Liver (tissue), 9 donors: ENCODE data around the gene POPDC3. TPM values are rescaled to one million over a fixed set of nuclear protein-coding genes. Genes with fewer than 3 reads are reported as not detected.

Experiments
- DNase-seq: peaks from one replicate; pipeline ENCODE4 v3.0.0-alpha.2; 2017; ENCODE audit warnings: low spot score
- H3K27ac ChIP-seq, 2 donors: one replicate each; pipeline ENCODE4 v1.7.0; 2013; ENCODE audit warnings: inconsistent platforms in 2 of 2, low read length in 2 of 2, control low read depth in 1 of 2, low read depth in 1 of 2, mild to moderate bottlenecking in 1 of 2
- H3K27me3 ChIP-seq, 4 donors: one replicate each; pipeline versions ENCODE4 v1.6.1 to v1.7.0; 2013; ENCODE audit warnings: low read length in 3 of 4, inconsistent platforms in 1 of 4, mild to moderate bottlenecking in 1 of 4, moderate library complexity in 1 of 4; ENCODE audit not compliant: control insufficient read depth in 4 of 4, insufficient read depth in 4 of 4
- H3K36me3 ChIP-seq, 4 donors: one replicate each; pipeline versions ENCODE4 v1.6.1 to v1.7.0; 2013; ENCODE audit warnings: low read length in 3 of 4, mild to moderate bottlenecking in 3 of 4, low read depth in 1 of 4, moderate library complexity in 1 of 4; ENCODE audit not compliant: control insufficient read depth in 4 of 4, insufficient read depth in 3 of 4
- H3K4me1 ChIP-seq, 4 donors: one replicate each; pipeline versions ENCODE4 v1.6.1 to v1.7.0; 2013; ENCODE audit warnings: low read length in 3 of 4, mild to moderate bottlenecking in 3 of 4, moderate library complexity in 1 of 4; ENCODE audit not compliant: control insufficient read depth in 4 of 4, insufficient read depth in 4 of 4
- H3K4me3 ChIP-seq, 3 donors: one replicate each; pipeline versions ENCODE4 v1.6.1 to v1.7.0; 2013; ENCODE audit warnings: low read length in 3 of 3, control low read depth in 1 of 3, low read depth in 1 of 3, mild to moderate bottlenecking in 1 of 3
- H3K9ac ChIP-seq, 2 donors: one replicate each; pipeline ENCODE4 v1.7.0; 2013; ENCODE audit warnings: low read length in 2 of 2, mild to moderate bottlenecking in 2 of 2, moderate library complexity in 2 of 2, control low read depth in 1 of 2, low read depth in 1 of 2
- H3K9me3 ChIP-seq, 4 donors: one replicate each; pipeline versions ENCODE4 v1.6.1 to v1.7.0; 2013; ENCODE audit warnings: low read length in 3 of 4; ENCODE audit not compliant: control insufficient read depth in 4 of 4
- CTCF ChIP-seq: fragments of 150-350 bp; IDR thresholded peaks from 2 replicates; pipeline ENCODE4 v1.5.1; 2017; ENCODE audit warnings: improper control_type of control experiment, low read depth, low read length; ENCODE audit not compliant: missing input control
- GABPA ChIP-seq, 2 donors: IDR thresholded peaks in 1 of 2; conservative IDR thresholded peaks in 1 of 2; 2 replicates each; pipeline ENCODE4 v1.6.1; 2016; ENCODE audit warnings: antibody characterized with exemption in 2 of 2, mild to moderate bottlenecking in 1 of 2, moderate library complexity in 1 of 2
- HNF4A ChIP-seq, 2 donors: conservative IDR thresholded peaks; 2 replicates each; pipeline ENCODE4 v1.6.1; 2016; ENCODE audit warnings: antibody characterized with exemption in 2 of 2, mild to moderate bottlenecking in 2 of 2
- JUND ChIP-seq, 2 donors: IDR thresholded peaks; 2 replicates each; pipeline ENCODE4 v1.6.1; 2016; ENCODE audit warnings: antibody characterized with exemption in 2 of 2
- NR2F2 ChIP-seq: IDR thresholded peaks from 2 replicates; pipeline ENCODE4 v1.6.1; 2016; ENCODE audit warnings: antibody characterized with exemption
- REST ChIP-seq: IDR thresholded peaks from 2 replicates; pipeline ENCODE4 v1.6.1; 2016; ENCODE audit warnings: antibody characterized with exemption, mild to moderate bottlenecking
- RXRA ChIP-seq, 2 donors: IDR thresholded peaks; 2 replicates each; pipeline ENCODE4 v1.6.1; 2017 to 2018; ENCODE audit warnings: antibody characterized with exemption in 2 of 2, mild to moderate bottlenecking in 1 of 2
- SP1 ChIP-seq: IDR thresholded peaks from 2 replicates; pipeline ENCODE4 v1.6.1; 2018; ENCODE audit warnings: antibody characterized with exemption, mild to moderate bottlenecking
- TAF1 ChIP-seq: conservative IDR thresholded peaks from 2 replicates; pipeline ENCODE4 v1.6.1; 2016; ENCODE audit warnings: antibody characterized with exemption, mild to moderate bottlenecking
- ZBTB33 ChIP-seq: IDR thresholded peaks from 2 replicates; pipeline ENCODE4 v1.6.1; 2016; ENCODE audit warnings: antibody characterized with exemption
- WGBS: extraction: QIAGEN DNeasy Blood & Tissue Kit; methylation state at CpG from one replicate; pipeline ENCODE4 v1.1.7; 2013; 5-methylcytosine and 5-hydroxymethylcytosine counted together
- polyA plus RNA-seq, 2 donors: library from polyadenylated mRNA; stranded (reverse) in 1 of 2; unstranded in 1 of 2; fragments of 200-250 nt in 1 of 2; fragments of >200 nt in 1 of 2; fragmentation: Nextera tagmentation in 1 of 2; extraction: Ambion mirVana in 1 of 2; gene quantifications; one replicate each; pipeline versions ENCODE4 v1.2.1 to v1.2.3, GENCODE V29; 2013 to 2015
- total RNA-seq, 2 donors: library from RNA; depleted of rRNA; stranded (reverse); fragments of >200 nt; gene quantifications; one replicate each; pipeline ENCODE4 v1.2.3, GENCODE V29; 2014
- donor health status: healthy.
- donor health status: healthy.
- donor health status: healthy.
- donor health status: healthy.
- donor health status: healthy.

Gene POPDC3
- total and polyA plus RNA-seq, 4 donors = not detected

GRCh38 chr6:105192707-105193465, 13.1 kb upstream of the POPDC3 start (continued):
- no peak for TF ChIP-seq REST

- no peak for DNase-seq
- Histone ChIP-seq H3K9me3 (no peaks in the 10 kb centered on the region), H3K27me3 (no peaks in the 10 kb centered on the region), H3K36me3 (no peaks in the 10 kb centered on the region), H3K4me1 (no peaks in the 10 kb centered on the region), H3K27ac (no peak overlapping the region), H3K4me3 (no peak overlapping the region), H3K9ac (no peak overlapping the region)
- WGBS = 82% methylated on average over 1 of the region's 1 CpG
- TF ChIP-seq SP1 = no peak
- no peak for TF ChIP-seq GABPA (IDR thresholded peaks at IDR 0.05 in 1 of 2, conservative IDR thresholded peaks at IDR 0.05 in 1 of 2)
- no peak for TF ChIP-seq ZBTB33
- no peak for TF ChIP-seq HNF4A (conservative IDR thresholded peaks at IDR 0.05)
- no peak for TF ChIP-seq CTCF
- TF ChIP-seq RXRA (IDR thresholded peaks at IDR 0.05) = no peak
- TF ChIP-seq TAF1 = no peak
Measured at GRCh38 chr6:105191351-105191750, 11.5 kb upstream of the POPDC3 start.

GRCh38 chr6:105189026-105189820, 9.4 kb upstream of the POPDC3 start:
- no peaks in the 10 kb centered on the region for H3K36me3 ChIP-seq
- no peak overlapping the region for H3K9ac ChIP-seq
- no peak for DNase-seq
- TF ChIP-seq NR2F2 = no peak
- TF ChIP-seq JUND (IDR thresholded peaks at IDR 0.05) = no peak
- H3K4me3 ChIP-seq = no peak overlapping the region
- no peaks in the 10 kb centered on the region for H3K4me1 ChIP-seq
- H3K9me3 ChIP-seq = no peaks in the 10 kb centered on the region
- WGBS = 78% methylated on average over 10 of the region's 10 CpGs
- no peak overlapping the region for H3K27ac ChIP-seq
- H3K27me3 ChIP-seq = no peaks in the 10 kb centered on the region
